ENCODE measurements around the gene DOCK4.

Gene DOCK4

DNA sequence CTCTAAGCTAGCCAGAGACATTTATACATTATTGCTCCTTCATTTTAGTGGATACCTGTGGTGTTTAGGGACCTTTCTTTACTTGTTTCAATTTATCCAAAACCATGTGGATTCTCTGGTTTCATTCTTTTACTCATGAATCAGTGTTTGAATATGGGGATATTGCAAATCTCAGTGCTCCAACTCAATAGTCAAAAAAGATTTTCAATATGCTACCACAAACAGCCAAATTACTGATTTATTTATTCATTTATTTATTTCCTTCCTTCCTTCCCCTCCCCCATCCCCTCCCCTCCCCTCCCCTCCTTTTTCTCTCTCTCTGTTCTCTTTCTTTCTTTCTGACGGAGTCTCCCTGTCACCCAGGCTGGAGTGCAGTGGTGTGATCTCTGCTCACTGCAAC lies 390.8 kb downstream of the DOCK4 start:
- no peak for DNase-seq (ENCODE audit: low read depth in 2 of 2)

DNA sequence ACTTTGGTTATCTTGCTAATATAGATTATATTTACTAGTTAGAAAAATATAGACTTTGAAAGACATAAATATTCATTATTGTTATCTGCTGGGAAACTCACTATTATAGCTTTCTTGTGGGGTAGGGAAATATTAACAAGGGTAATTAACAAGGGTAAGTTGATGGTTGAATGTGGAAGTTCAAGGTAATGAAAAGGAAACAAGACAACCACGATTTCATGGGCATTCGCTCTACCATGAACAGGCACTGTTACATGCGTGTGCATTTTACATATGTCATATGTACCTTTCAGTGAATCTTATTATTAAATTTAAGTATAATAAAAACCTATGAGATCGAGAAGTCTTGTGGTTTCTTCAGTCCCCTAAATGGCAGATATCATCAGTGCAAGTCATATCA lies 392.9 kb downstream of the DOCK4 start:
- no peak for DNase-seq (ENCODE audit: low read depth in 2 of 2)

DNA sequence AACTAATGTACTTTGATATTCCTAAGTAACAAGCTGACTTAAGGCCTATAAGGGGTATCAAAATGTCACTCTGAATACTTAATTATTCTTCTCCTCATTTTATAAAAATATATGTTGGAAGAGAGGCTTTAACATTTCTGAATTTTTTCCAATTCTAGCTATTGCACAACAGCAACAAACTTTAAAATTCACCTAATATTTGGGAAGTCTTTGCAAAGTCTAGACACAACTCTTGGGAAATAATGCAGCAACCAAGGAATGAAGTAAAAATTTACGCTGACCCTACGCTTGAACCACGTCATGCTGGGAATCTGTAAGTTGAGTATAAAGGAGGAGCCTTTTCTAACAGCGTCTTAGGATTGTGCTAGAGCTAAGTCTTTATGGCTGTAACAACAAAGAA lies 400.0 kb downstream of the DOCK4 start:
- DNase-seq (ENCODE audit: low read depth in 2 of 2) = no peak

DNA sequence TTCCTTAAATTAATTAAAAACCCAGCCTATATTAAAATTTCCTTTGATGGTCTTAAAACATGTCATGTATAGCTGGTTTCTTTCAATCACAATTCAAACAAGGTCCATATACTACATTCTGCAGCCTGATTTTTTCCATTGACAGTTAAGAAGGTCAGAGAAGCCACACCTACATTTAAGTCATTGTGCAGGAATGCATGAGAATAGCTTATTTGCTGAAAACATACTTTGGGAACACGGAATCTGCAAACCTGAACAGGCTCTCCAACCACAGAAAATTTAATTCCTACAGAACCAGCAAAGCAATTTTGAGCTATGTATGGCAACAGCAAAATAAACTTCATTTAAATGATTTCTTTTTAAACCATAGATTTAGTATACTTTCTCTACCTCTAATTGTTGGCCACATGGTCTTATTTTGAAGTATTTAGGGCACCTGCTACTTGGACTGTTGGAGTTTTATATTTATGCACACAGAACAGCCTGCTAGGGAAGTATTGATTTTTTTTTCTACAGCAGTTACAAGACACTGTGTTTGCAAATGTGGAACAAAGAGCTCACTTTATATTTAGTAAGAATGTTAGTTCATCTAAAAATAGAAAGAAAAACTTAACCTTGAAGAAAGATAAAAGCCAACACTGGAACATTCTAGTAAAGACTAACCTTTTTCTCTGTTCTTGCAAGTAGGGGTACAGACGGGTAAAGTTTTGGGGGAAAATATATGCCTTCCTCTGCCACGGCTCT lies 403.0 kb downstream of the DOCK4 start:
- no peak for DNase-seq (ENCODE audit: low read depth in 2 of 2)

DNA sequence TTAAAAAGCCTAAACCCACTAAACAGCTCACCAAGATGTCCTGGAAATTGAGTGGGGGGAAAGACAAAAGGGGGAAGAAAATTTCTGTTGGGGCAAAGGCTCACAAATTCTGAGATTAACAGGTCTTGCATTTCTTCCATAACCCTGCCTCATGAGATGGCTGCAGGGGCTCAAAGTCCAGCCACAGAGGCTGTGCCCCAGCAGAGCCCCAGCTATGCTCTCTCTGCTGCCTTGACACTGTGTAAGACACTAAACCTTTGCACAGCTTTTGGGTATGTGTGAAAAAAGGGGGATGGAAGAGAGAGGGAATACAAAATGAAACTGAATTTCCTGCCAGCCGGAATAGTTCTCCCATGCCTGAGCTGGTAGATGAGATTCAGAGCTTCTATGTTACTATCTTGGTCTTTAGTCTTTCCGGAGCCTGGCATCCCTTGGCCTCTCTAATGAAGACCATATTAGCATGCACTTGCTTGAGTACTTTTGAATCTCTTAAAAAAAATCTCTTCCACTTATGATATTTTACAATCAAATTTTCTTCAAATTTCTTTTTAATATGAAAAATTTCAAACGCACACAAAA lies 403.9 kb downstream of the DOCK4 start:
- DNase-seq (ENCODE audit: low read depth in 2 of 2) = no peak

DNA sequence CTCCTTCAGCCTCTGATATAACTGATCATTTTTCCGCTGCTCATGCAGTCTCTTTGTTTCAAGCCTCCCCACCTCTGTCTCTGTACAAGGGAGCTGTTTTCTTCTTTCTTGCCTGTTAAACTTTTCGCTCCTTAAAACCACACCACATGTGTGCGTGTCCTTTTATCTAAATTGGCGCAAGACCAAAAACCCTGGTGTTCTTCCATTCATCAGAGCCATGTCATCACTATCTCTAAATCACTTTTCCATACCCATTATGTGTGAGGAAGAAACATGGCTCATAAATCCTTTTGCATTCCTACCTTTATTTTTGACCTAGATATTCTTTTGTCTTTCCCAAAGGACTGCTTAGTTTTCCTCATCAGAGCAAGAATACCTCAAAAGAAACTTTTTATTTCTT lies 404.9 kb downstream of the DOCK4 start:
- DNase-seq (ENCODE audit: low read depth in 2 of 2) = no peak

DNA sequence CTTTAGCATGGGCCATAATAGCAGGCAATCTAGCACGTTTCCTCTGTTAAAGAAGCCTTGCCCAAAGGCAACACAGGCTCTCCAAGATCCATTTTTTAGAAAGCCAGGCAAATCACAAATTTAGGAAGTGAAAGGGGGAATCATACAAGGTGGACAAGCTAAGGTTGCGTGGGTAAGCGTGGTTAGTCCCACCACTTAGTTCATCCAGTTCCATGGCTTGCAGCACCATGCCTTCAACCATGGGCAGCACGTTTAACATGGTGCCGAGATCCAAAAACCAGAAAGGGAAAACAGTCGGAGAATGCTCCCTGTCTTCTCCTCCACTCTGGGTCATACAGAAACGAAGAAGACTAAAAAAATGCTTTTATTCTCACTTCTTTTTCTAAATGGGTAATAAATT lies 409.5 kb downstream of the DOCK4 start:
- no peak for DNase-seq (ENCODE audit: low read depth in 2 of 2)

DNA sequence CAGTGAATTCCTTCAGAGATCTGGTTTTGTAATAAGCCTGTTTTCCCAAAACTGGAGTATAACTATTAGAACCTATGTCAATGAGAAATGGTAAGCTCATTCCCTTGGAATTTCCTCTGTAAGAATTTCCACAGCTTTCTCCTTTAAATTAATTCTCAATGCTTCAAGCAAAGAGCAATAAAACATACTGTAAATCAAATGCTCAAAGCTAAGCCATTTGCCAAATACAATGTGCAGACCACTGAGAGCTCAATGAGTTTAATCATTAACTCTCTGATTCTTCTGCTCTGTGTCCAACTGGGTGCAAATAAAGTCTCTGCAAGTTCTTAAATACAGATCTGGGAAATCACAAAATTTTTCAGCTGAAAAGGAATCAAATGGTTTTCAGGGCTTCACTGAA lies 416.3 kb downstream of the DOCK4 start:
- no peak for DNase-seq (ENCODE audit: low read depth in 2 of 2)

DNA sequence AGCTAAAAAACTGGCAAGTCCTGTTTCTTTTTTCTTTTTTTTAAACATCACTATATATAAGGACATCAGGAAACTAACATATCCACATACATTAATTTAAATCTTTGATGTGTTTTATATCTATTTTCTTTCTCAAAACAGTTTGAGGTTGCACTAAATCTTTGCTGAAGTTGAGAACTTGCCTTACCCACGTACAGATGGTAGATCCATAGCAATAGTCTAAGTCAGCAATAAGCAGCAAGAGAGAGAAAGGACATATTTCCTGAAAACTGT lies 417.2 kb downstream of the DOCK4 start:
- DNase-seq (ENCODE audit: low read depth in 2 of 2) = no peak

DNA sequence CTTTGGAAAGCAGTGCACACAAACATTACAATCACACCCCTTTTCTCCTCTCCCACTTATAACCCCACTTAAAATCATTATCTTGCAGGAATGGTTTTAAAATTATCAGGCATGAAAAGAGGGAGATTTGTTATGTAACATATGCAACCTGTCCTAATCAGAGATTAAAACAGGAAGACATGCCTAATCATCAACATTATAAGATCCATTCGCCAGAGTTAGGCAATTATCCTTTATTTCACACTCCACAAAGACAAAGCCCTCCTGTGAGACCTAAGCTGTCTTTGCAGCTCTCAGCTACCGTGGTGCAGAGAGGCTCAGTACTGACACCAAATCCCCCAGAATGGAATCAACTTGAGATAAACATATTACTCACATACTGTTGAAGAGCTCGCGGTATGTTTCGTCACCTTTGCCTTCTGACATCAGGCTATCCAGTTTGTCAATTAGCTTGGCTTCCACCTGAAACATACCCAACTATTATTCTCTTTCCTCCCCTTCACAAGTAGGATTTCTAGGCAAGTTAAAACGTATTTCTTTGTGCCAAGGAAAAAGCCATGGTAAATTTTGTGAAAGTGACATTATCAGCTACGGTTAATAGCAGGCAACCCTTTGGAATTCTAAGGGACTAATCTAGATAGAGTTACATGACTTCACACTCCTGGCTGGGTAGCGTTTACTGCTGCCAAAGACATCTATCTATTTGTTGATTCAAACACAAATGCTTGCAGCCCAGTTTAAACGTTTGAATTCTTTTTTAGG lies 417.7 kb downstream of the DOCK4 start:
- DNase-seq (ENCODE audit: low read depth in 2 of 2) = no peak

DNA sequence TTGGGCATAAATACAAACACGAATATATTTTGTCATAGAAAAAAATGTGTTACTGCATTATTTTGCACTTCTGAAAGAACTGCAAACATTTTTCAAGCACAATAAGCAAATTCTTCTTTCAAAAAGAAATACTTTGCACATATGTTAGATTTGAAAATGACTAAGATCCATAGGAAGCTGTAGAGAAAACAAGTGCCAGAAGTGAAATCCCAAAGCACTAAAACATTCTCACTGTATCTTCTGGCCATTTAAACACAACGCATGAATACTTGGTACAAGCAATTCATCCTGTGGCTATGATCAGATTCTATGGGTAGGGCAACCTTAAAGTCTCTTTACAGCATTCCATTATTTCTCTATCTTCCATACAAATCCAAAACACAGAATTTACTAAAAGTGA lies 418.5 kb downstream of the DOCK4 start:
- no peak for DNase-seq (ENCODE audit: low read depth in 2 of 2)

DNA sequence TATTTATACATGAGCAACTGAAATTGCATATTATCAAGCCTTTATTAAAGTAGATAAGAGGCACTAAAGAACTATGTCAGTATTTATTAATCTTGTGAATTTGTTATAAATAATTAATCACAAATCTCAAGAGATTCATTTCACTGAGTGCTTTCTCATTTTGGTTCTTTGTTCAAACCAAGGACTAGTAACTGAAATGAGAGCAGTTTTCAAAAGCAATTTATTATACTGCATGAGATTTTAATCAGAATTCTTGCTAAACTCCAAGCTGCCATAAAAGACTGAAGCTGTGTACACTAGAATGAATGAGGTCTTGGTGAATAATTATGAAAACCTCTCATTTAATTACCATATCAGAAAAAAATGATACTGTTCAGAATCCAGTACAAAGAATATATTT lies 419.1 kb downstream of the DOCK4 start:
- DNase-seq (ENCODE audit: low read depth in 2 of 2) = no peak

DNA sequence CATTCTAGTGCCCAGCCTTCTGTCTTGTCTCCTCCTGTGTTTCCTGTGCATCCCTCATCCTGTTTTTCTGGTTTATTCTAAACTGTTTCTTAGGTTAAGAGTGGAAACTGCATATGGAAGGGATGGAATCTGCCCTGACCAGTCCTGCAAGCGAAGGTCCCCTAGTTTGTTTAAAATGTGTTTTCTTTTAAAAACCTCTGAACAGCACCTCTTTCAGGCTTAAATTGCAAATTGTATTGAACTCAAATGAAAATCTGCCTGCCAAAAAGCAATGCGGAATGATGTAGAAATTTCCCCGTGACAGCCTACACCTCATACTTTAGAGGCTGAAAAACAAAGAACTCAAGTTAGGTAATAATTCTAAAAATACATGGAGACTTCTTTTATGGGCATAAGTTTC lies 421.1 kb downstream of the DOCK4 start:
- DNase-seq (ENCODE audit: low read depth in 2 of 2) = no peak

DNA sequence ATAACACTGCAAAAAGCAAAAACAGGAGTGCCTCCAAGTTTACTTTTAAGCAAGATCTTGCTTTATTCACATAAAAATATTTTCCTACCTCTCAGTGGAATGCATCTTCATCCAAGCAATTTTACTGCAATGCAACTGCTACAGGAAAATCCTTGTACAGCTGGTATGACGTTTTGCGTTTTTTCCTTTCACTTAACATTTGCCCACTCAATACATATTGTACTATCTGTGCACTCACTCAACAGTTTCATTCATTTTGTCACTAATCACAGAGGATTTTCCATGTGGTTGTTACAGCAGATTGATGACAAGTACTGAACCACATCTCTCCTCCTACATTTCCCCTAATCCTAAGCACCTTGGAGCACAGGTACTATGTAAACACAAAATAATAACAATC lies 421.9 kb downstream of the DOCK4 start:
- DNase-seq (ENCODE audit: low read depth in 2 of 2) = no peak

DNA sequence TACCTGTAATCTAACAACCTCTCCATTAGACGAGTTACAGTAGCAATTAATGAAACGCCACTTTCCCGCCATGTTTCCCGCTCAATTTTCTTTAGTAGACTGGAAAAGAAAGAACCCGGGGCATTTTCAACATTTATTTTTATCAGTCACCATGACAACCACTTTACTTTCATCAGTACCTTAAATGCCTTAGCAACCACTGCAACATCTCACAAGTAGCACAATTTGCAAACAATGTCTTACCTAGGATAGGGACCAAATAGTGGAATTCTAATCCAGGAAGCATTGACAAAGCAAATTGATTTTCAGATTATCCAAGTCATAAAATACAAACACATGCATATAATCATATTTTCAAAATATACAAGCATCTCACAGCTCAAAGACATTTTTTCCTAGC lies 422.3 kb downstream of the DOCK4 start:
- no peak for DNase-seq (ENCODE audit: low read depth in 2 of 2)

DNA sequence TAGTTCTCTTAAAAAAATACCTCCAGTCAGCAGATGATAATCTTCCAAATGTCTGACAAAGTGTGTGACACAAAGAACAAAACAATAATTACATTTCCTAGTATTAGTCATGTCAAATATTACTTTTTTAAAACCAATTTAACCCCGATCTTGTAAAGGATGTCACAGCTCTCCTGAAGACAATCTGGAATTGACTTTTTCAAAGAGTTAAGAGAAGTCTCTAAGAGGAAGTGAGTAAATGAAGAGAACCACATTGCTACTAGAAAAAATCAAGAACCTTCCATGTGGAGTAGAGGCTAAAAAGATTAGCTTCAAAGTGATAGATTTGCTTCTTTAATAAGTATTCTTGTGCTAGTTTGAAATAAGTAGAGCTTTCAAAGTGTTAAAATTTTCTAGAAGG lies 425.7 kb downstream of the DOCK4 start:
- DNase-seq (ENCODE audit: low read depth in 2 of 2) = no peak

DNA sequence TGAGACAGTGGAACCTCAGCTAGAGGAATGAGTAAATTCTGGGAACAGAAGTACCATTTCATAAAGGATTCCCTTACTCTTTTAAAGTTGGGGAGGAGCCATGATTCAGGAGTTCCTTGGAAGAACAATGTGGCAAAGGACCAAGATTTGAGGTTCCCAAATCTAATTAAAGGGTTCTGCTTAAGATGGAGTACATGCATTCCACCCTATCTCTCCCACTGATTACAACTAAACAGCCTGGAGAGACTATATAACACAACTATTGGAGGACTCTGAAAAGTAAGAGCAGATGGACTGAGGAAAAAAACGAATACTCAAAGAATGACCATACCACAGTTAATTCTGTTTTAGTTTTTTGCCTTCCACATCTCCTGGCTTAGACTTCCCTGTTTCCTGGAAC lies 431.0 kb downstream of the DOCK4 start:
- no peak for DNase-seq (ENCODE audit: low read depth in 2 of 2)

DNA sequence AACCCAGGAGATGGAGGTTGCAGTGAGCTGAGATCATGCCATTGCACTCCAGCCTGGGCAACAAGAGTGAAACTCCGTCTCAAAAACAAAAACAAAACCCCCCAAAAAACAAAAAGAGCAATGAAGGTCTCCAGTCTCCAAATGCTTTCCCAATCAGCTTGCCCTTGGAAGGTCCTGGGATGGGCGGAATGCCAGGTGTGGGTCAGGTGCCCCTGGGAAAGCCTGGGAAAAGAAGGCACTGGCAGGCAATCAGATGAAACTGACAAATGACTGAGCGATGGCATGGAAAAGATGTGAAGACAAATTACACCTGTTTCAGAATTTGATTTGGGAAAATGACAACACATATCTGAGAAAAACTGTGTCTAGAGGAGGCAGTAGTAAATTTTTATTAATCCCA lies 433.5 kb downstream of the DOCK4 start:
- no peak for DNase-seq (ENCODE audit: low read depth in 2 of 2)

DNA sequence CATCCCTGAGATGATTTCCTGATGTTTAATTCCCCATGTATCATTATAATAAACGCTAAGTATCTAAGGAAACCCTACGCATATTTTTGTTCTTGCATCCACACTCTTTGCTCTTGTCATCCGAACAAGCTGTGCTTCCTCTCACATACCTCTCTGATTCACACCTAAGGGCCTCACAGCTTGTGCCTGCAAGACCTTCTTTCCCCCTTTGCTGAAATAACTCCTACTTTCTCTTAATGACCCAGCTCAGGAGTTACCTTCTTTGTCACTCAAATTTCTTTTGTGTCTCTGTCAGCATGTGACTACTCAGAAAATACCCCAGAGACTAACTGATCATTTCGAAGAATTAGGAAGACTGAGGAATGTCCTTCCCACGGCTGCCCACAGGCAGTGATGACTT lies 434.6 kb downstream of the DOCK4 start:
- DNase-seq (ENCODE audit: low read depth in 2 of 2) = no peak

DNA sequence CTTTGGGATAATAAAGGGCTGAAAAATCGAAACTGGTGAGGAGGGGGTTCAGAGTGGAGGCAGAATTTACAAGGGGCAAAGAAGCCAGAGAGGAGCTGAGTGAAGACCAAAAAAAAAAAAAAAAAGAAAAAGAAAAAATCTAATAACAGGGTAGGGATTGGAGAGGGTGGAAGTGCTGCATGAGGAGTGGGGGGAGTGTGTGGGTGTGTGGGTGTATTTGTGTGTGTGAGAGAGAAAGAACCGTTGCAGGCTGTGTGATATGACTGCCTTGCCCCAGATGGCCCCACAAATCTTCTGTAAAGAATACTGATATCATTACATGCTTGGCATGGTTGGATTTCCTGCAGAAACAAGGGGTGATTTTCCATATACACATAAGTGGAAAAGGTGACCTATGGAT lies 436.1 kb downstream of the DOCK4 start:
- DNase-seq (ENCODE audit: low read depth in 2 of 2) = no peak

DNA sequence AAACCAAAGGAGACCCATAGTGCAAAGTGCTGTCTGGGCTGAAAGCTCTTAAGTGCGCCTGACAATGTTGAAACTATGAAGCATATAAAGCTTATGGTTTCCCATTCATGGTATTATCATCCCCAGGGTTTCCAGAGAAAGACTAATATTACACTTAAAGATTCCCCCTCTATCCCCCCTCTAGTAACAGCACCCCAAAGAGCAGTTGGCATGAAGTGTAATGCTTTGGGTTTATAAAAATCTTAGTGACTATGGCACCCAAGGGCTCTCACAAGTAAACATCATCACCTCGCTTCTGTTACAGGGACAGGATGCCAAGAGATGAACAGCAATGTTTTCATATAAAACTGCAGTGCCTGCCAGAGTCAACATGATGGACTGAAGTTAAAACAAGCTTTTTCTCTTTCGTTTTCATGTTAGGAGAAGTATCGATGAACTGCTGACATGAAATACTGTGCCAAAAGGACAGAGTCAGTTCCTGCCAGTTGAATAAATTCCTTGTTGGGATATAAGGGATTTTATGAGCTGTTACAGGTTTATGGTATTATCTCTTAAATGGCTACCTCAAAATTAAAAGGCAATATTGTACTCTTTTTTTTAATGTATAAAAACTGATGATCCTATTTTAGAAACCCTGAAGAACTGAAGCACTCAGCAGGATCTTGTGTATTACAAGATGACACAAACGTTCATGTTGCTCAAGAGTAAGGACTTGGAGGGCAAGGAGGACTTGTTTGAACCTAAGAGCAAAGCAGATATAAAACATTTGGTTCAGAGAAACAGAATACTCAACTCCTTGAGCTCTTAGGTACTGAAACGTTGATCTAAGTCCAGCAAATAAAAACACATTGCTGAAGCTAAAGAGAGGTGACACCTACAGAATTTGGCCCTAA lies 440.2 kb downstream of the DOCK4 start:
- DNase-seq (ENCODE audit: low read depth in 2 of 2) = no peak

DNA sequence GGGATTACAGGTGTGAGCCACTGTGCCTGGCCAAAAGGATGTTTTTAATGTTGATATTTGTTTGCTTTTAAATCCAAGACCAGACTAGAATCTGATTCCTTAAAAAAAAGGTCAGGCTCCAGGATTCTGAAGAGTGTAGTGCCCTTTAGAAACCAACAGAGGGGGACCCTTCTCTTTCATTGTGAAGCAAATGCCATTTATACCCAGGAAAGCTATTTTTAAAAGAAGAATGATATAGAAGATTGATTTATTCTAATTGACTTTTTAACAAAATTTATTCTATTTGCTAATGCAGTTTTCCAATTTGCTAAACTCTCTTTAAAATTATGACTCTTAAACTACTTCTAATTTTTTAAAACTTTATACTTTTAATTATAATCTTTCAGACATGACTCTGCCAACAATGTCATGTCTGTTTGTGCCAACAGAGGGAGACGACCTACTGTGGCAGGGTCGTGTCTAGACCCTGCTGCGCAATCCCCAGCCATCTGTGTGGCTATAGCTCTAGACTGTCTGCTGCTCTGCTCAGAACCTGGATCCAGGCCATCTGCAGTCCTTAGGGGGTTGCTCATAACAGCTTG lies 442.9 kb downstream of the DOCK4 start:
- no peak for DNase-seq (ENCODE audit: low read depth in 2 of 2)
